ENCODE measurements around the gene MRPS18C. TPM values are rescaled to one million over a fixed set of nuclear protein-coding genes. Genes with fewer than 3 reads are reported as not detected.

Gene MRPS18C
- total and polyA plus RNA-seq, 9 of the 15 experiments (the other 6 are each of a cell fraction or from before 2014, with no cell fraction given), result 54.3 to 390 (median 138) TPM

DNA sequence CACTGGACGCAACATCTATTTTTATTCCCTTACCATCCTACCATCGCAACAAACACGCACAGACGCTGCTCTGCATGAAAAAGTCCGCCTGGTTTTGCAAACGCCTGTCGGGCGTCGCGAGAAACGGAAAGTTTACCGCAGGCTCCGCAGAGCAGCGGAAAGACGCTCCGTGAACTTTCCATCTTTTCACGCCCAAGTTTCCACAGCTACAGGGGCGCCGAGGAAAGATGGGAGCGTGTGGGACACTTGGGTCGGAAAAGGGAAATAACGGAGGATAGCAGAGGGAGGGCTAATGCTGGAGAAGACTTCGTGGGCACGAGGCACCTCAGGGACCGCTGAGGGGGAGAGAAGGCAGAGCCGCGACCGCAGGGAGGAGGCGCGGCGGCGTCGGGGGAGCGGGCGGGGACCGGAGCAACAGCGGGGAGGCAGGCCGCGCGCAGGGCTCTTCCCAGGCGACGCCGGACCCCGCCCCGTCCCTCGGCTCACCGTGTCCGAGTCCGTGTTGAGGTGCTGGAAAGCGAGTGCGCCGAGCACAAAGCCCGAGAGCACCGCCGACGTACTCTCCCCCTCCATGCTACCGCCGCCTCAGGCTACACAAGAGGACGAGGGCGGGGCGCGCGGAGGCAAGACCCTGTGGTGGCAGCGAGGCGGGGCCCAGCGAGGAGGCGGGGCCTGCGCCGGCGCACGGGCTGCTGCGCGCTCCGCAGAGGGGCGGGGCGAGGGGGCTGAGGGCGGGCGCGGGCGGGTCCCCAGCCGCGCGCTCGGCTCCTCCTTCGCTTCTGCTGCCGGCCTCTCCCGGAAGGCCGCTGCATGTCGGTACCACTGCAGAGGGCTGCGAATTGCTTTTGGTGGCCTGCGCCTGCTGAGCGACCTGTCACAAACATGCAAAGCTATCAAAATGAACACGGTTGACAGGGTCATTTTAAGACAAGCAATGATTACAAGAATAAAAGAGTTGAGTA, 28.9 kb downstream of the MRPS18C start, which contains the start of gene ABRAXAS1 (continued):
- TF ChIP-seq, protein P1, sequence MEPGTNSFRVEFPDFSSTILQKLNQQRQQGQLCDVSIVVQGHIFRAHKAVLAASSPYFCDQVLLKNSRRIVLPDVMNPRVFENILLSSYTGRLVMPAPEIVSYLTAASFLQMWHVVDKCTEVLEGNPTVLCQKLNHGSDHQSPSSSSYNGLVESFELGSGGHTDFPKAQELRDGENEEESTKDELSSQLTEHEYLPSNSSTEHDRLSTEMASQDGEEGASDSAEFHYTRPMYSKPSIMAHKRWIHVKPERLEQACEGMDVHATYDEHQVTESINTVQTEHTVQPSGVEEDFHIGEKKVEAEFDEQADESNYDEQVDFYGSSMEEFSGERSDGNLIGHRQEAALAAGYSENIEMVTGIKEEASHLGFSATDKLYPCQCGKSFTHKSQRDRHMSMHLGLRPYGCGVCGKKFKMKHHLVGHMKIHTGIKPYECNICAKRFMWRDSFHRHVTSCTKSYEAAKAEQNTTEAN (CRISPR knock-in tag; IDR thresholded peaks at IDR 0.05), result 0 out of 2 replicates have a peak, but pooled peaks have one; percentile 62
- TF ChIP-seq XRCC5 (IDR thresholded peaks at IDR 0.05; ENCODE audit: low read depth, low read length), result no peak
- TF ChIP-seq ZNF75A (CRISPR knock-in tag; IDR thresholded peaks at IDR 0.05), result no peak
- TF ChIP-seq KLF16 (IDR thresholded peaks at IDR 0.05), result no peak
- TF ChIP-seq, protein P2, sequence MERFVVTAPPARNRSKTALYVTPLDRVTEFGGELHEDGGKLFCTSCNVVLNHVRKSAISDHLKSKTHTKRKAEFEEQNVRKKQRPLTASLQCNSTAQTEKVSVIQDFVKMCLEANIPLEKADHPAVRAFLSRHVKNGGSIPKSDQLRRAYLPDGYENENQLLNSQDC (CRISPR knock-in tag; IDR thresholded peaks at IDR 0.05), result 0 out of 2 replicates have a peak, but pooled peaks have one; percentile 31
- TF ChIP-seq, protein P3, sequence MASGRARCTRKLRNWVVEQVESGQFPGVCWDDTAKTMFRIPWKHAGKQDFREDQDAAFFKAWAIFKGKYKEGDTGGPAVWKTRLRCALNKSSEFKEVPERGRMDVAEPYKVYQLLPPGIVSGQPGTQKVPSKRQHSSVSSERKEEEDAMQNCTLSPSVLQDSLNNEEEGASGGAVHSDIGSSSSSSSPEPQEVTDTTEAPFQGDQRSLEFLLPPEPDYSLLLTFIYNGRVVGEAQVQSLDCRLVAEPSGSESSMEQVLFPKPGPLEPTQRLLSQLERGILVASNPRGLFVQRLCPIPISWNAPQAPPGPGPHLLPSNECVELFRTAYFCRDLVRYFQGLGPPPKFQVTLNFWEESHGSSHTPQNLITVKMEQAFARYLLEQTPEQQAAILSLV (tag; IDR thresholded peaks at IDR 0.05), result no peak
- TF ChIP-seq, protein P4, sequence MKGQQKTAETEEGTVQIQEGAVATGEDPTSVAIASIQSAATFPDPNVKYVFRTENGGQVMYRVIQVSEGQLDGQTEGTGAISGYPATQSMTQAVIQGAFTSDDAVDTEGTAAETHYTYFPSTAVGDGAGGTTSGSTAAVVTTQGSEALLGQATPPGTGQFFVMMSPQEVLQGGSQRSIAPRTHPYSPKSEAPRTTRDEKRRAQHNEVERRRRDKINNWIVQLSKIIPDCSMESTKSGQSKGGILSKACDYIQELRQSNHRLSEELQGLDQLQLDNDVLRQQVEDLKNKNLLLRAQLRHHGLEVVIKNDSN (CRISPR knock-in tag; IDR thresholded peaks at IDR 0.05), result no peak
- TF ChIP-seq BCOR (IDR thresholded peaks at IDR 0.05), result peak; percentile 87
- TF ChIP-seq, protein P5, sequence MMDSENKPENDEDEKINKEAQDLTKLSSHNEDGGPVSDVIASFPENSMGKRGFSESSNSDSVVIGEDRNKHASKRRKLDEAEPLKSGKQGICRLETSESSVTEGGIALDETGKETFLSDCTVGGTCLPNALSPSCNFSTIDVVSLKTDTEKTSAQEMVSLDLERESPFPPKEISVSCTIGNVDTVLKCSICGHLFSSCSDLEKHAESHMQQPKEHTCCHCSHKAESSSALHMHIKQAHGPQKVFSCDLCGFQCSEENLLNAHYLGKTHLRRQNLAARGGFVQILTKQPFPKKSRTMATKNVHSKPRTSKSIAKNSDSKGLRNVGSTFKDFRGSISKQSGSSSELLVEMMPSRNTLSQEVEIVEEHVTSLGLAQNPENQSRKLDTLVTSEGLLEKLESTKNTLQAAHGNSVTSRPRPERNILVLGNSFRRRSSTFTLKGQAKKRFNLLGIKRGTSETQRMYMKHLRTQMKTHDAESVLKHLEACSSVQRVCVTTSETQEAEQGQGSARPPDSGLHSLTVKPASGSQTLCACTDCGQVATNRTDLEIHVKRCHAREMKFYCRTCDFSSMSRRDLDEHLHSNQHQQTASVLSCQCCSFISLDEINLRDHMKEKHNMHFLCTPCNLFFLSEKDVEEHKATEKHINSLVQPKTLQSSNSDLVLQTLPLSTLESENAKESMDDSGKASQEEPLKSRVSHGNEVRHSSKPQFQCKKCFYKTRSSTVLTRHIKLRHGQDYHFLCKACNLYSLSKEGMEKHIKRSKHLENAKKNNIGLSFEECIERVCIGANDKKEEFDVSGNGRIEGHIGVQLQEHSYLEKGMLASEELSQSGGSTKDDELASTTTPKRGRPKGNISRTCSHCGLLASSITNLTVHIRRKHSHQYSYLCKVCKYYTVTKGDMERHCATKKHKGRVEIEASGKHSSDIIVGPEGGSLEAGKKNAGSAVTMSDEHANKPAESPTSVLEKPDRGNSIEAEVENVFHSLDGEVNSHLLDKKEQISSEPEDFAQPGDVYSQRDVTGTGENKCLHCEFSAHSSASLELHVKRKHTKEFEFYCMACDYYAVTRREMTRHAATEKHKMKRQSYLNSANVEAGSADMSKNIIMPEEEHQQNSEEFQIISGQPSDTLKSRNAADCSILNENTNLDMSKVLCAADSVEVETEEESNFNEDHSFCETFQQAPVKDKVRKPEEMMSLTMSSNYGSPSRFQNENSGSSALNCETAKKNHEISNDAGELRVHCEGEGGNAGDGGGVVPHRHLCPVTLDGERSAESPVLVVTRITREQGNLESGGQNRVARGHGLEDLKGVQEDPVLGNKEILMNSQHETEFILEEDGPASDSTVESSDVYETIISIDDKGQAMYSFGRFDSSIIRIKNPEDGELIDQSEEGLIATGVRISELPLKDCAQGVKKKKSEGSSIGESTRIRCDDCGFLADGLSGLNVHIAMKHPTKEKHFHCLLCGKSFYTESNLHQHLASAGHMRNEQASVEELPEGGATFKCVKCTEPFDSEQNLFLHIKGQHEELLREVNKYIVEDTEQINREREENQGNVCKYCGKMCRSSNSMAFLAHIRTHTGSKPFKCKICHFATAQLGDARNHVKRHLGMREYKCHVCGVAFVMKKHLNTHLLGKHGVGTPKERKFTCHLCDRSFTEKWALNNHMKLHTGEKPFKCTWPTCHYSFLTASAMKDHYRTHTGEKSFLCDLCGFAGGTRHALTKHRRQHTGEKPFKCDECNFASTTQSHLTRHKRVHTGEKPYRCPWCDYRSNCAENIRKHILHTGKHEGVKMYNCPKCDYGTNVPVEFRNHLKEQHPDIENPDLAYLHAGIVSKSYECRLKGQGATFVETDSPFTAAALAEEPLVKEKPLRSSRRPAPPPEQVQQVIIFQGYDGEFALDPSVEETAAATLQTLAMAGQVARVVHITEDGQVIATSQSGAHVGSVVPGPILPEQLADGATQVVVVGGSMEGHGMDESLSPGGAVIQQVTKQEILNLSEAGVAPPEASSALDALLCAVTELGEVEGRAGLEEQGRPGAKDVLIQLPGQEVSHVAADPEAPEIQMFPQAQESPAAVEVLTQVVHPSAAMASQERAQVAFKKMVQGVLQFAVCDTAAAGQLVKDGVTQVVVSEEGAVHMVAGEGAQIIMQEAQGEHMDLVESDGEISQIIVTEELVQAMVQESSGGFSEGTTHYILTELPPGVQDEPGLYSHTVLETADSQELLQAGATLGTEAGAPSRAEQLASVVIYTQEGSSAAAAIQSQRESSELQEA (IDR thresholded peaks at IDR 0.05; ENCODE audit: low read depth), result no peak
- TF ChIP-seq ZNF583 (CRISPR knock-in tag; IDR thresholded peaks at IDR 0.05), result no peak; the same call in 1 of the 2 replicates
- TF ChIP-seq PHF21A (IDR thresholded peaks at IDR 0.05; ENCODE audit: borderline replicate concordance, low read depth), result no peak
